ENCODE measurements around the gene SMARCA4. TPM values are rescaled to one million over a fixed set of nuclear protein-coding genes. Genes with fewer than 3 reads are reported as not detected.

The SMARCA4 gene
- total RNA-seq, 6 donors from 2014 or later: 82.8 to 245 (median 108) TPM

GRCh38 chr19:10998666-10999065, 37.8 kb downstream of the SMARCA4 start:
- DNase-seq (no peak), ATAC-seq (ENCODE audit: low FRiP score in 2 of 2) (no peak)
- WGBS, 2 donors: 87 to 95% methylated on average over 5 to 7 of the region's 7 CpGs
- no peak overlapping the region for H3K27ac ChIP-seq
- H3K9me3 ChIP-seq: no peaks in the 10 kb centered on the region
- H3K4me1 ChIP-seq: peaks cover 0 to 6% (median 0%) of the 10 kb centered on the region in 4 donors
- no peak for TF ChIP-seq CTCF (IDR thresholded peaks at IDR 0.05)
- TF ChIP-seq POLR2A (IDR thresholded peaks at IDR 0.05): no peak
- TF ChIP-seq POLR2AphosphoS5 (IDR thresholded peaks at IDR 0.05): no peak
- no peak for TF ChIP-seq EP300 (IDR thresholded peaks at IDR 0.05)
- H3K36me3 ChIP-seq: peaks cover 31 to 95% (median 66%) of the 10 kb centered on the region in 4 donors
- H3K4me3 ChIP-seq: no peak overlapping the region
- no peaks in the 10 kb centered on the region for H3K27me3 ChIP-seq

GRCh38 chr19:11005521-11005920, 44.7 kb downstream of the SMARCA4 start:
- peaks cover 14 to 82% (median 45%) of the 10 kb centered on the region in 4 donors for H3K36me3 ChIP-seq
- no peaks in the 10 kb centered on the region for H3K9me3 ChIP-seq
- no peaks in the 10 kb centered on the region for H3K4me1 ChIP-seq
- WGBS, 2 donors: 90 to 91% methylated on average over 5 of the region's 5 CpGs
- H3K27me3 ChIP-seq: no peaks in the 10 kb centered on the region
- TF ChIP-seq EP300 (IDR thresholded peaks at IDR 0.05): no peak
- TF ChIP-seq CTCF (IDR thresholded peaks at IDR 0.05): no peak
- no peak for TF ChIP-seq POLR2A (IDR thresholded peaks at IDR 0.05)
- H3K4me3 ChIP-seq: no peak overlapping the region
- DNase-seq (no peak), ATAC-seq (ENCODE audit: low FRiP score in 2 of 2) (no peak)
- H3K27ac ChIP-seq: no peak overlapping the region

- H3K27me3 ChIP-seq: no peaks in the 10 kb centered on the region
- ATAC-seq (ENCODE audit: low FRiP score in 2 of 2) (no peak), DNase-seq (no peak)
- TF ChIP-seq CTCF (IDR thresholded peaks at IDR 0.05): no peak
- H3K4me1 ChIP-seq: no peaks in the 10 kb centered on the region
- peaks cover 19 to 86% (median 57%) of the 10 kb centered on the region in 4 donors for H3K36me3 ChIP-seq
- WGBS, 2 donors: 86 to 92% methylated on average over 5 of the region's 5 CpGs
- H3K27ac ChIP-seq: no peak overlapping the region
- H3K9me3 ChIP-seq: no peaks in the 10 kb centered on the region
- H3K4me3 ChIP-seq: no peak overlapping the region
Observed at GRCh38 chr19:11007385-11007784, 46.6 kb downstream of the SMARCA4 start.

GRCh38 chr19:11007962-11008532, 47.2 kb downstream of the SMARCA4 start:
- Histone ChIP-seq H3K27me3 (no peaks in the 10 kb centered on the region), H3K27ac (no peak overlapping the region), H3K4me3 (no peak overlapping the region), H3K4me1 (no peaks in the 10 kb centered on the region), H3K36me3 (peaks cover 24 to 86% (median 60%) of the 10 kb centered on the region in 4 donors), H3K9me3 (no peaks in the 10 kb centered on the region)
- WGBS, 2 donors: 97% methylated on average over 14 of the region's 14 CpGs
- DNase-seq (no peak), ATAC-seq (ENCODE audit: low FRiP score in 2 of 2) (no peak)
- no peak for TF ChIP-seq POLR2AphosphoS5 (IDR thresholded peaks at IDR 0.05)
- no peak for TF ChIP-seq CTCF (IDR thresholded peaks at IDR 0.05)
- no peak for TF ChIP-seq POLR2A (IDR thresholded peaks at IDR 0.05)
- TF ChIP-seq EP300 (IDR thresholded peaks at IDR 0.05): no peak

- H3K27me3 ChIP-seq: no peaks in the 10 kb centered on the region
- no peaks in the 10 kb centered on the region for H3K4me1 ChIP-seq
- DNase-seq (no peak), ATAC-seq (ENCODE audit: low FRiP score in 2 of 2) (no peak)
- H3K27ac ChIP-seq: no peak overlapping the region
- TF ChIP-seq EP300 (IDR thresholded peaks at IDR 0.05): no peak
- no peak for TF ChIP-seq POLR2AphosphoS5 (IDR thresholded peaks at IDR 0.05)
- TF ChIP-seq CTCF (IDR thresholded peaks at IDR 0.05): no peak
- TF ChIP-seq POLR2A (IDR thresholded peaks at IDR 0.05): no peak
- WGBS, 2 donors: 96 to 100% methylated on average over 3 to 7 of the region's 9 CpGs
- no peaks in the 10 kb centered on the region for H3K9me3 ChIP-seq
- H3K4me3 ChIP-seq: no peak overlapping the region
- peaks cover 31 to 86% (median 67%) of the 10 kb centered on the region in 4 donors for H3K36me3 ChIP-seq
Observed at GRCh38 chr19:11010041-11010440, 49.2 kb downstream of the SMARCA4 start.
